HG03025 (cell line): Measurements from ENCODE around the gene CDK15.

ENCODE experiments used
- ATAC-seq: cut with Tn5 transposase; IDR thresholded peaks from one replicate; pipeline ENCODE4 v1.9.1; 2021; ENCODE audit warnings: mild to moderate bottlenecking, moderate library complexity; ENCODE audit not compliant: unreplicated experiment, low FRiP score

The CDK15 gene

DNA sequence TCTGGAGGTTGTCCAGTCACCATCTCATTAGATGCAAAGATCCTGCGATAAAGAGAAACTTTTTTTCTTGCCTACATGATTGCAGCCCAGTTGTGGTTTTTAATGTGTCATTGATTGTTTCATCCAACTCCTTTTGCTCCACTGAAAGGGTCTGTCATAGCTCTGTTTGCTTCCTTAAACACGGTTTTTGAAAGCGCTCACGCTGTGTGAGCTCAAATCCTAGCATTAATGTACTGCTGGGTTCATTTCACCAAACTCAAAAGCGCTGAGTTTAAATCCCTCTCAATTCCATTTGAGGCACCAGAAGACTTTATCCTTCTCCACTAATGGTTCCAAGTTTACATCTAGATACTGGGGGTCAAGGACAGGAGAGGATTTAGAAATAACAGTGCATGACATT, 53.6 kb downstream of the CDK15 start:
- no peak for ATAC-seq

DNA sequence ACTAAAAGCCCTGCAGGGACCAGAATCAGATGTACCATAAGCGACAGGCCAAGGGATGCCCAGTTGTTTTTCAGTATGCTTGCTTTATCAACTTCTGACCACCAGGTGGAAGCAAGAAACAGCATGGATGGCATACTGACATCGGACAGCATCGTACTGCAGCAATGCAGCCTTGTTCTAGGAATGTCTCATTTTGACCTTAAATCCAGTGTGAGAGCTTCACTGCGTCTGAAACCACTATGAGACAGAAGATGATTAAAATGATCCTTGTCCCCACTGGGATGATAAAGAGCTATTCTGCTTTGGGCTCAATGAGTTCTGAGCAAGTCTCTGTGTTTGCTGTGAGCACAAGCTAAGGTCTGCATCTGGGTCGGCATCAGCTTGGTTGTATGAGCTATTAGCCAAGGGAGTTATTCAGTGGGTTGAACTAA, 54.3 kb downstream of the CDK15 start:
- no peak for ATAC-seq

DNA sequence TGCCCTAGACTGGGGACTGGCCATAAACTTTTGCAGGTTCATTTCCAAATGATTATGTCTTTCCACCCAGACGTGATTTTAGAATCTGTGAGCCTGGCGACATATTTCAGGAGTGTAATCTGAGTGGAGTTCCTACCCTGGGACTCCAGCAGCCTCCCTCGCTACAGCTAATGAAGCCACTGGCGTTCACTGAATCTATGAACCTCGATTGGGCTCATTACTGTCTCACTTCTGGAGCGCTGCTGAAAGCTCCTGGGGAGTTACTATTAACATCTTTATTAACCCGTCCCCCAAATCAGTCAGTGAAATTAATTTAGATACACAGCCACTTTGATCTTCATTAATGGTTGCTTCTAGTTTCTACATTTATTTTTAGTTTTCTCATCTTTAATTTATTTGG, 56.5 kb downstream of the CDK15 start:
- no peak for ATAC-seq

DNA sequence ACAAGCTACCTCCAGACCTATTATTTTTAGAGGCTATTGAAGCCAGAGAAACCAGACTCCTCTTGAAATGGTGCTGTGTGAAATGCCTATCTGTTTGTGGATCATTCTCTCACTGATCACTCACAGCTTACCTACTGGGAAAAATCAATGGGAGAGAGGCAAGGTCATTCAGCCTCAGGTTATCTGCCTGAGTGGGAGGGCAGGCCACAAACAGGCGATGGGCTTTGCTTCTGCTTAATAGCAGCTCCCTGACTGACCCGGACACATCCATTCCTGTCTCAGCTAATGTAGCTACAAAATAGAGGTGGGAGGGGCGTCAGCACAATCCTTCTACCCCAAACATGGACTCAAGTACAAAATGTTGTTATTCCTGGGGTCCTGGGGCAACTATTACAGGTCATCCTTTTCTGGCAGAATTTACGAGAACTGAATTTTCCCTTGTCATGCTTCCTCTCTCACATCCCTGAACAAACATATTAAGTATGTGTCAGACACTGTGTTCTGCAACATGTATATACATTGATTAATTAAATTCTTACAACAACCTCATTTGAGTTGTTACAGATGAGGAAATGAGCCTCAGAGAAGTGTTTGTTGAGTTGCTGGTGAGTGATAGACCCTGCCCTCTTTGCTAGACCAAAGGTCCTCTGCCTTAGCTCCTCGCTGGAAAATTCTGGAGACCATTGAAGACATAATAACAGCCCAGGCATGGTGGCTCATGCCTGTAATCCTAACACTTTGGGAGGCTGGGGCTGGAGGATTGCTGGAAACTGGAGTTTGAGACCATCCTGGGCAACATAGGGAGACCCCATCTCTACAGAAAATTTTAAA, 60.5 kb downstream of the CDK15 start:
- ATAC-seq, result no peak

DNA sequence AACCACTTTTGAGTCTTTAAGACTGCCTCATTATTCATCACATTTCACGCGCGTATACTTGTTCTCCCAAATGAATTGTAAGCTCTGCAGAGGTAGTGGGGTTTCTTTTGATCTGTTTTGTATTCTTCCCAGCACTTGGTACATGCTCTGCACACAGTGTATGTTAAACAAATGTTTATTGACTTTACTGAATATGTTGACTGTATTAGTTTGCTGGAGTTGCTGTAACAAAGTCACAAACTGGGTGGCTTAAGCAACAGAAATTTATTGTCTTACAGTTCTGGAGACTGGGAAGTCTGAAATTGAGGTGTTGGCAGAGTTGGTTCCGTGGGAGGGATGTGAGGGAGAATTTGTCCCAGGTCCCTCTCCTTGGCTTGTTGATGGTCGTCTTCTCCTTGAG, 65.1 kb downstream of the CDK15 start:
- no peak for ATAC-seq

DNA sequence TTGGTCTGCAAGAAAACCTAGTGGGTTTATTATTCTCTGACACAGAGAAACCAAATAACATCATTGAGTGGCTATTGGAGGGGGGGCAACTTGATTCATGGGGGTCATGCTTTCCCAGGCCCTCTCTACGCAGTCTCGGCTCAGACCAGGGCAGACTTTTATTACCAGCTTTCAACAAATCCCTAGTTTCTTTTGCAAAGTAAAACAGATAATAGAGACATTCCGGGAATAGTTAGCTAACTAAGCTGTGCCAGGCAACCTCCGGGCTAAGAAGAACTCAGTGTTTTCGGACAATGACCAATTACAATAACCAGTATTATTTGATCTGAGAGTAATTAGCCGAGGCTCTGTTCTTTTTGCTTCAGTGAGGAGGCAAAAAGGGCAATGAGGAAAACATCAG, 66.3 kb downstream of the CDK15 start:
- ATAC-seq, result no peak

DNA sequence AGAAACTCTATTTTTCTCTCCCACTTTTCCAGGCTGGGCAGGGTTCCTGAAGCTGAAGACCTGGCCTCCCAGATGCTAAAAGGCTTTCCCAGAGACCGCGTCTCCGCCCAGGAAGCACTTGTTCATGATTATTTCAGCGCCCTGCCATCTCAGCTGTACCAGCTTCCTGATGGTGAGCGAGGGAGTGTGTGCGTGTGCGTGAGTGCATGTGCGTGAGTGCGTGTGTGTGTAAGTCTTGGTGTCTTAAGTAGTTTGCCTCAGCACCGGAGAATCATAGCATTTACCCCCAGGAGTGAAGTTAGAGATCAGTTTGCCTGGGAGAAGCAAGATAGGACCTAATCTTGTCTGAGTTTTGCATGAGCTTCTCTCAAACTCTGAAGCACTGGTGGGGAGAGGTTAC, 73.7 kb downstream of the CDK15 start:
- ATAC-seq, result no peak

DNA sequence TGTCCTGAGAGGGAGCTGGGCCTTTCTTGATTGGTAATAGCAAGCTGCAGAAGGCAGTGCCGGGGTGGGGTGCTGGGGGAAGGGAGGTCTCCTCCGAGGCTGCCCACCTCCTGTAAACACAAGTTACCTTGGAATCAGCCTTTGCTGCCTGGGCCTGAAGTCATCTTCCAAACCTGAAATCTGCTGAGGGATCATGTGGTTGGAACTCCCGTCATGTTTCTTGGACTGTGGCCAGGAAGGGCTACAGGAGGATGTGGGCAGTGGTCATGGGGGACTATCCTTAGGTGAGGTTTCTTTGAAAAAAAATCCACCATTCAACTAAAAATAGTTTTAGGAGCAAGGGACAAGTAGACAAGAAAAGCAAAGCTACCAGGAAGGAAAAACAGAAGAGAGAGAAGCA, 74.2 kb downstream of the CDK15 start:
- ATAC-seq, result no peak

DNA sequence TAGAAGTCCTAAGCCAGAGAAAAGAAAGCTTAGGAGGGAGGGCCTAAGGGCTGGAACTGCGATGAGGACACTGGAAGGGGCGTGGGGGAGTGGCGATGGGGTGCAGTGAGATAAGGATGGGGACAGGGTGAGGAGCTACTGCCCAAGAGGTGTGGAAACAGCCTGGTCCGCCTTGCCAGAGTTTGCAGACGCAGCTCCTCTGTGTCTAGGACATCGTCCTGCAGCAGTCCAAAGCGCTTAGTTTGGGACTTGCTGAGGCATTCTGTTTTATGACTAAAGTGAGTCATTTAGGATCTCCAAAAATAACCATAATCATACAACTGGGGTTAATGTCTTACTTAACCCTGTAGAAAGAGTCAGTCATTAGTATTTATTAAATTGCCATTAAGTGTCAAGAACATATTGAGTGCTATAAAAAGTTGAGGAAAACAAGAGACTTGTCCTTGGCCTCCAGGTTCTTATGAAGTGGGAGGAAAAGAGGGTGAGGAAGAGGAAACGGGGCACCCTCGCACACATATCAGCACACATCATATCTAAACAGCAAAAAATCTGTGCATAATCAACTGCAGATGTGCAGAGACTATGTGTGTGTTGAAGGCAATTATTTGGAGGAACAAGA, 74.8 kb downstream of the CDK15 start:
- no peak for ATAC-seq

DNA sequence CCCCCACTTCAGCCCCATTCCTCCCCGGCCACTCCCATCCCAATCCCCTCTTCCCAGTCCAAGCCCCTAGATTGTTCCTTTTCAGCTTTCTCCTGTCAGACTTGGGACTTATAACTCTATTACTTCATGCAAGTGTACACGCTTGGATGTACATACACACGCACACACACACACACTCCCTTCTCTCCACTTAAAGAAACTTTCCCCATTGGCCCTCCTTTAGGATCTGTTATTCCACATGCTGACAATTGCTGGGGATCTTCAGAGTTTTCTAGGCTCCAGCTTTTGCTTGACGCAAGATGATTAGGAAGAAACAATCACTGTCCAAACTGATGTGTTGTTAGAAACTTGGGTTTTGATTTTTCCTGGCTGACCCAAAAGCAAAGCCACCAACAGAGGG, 75.4 kb downstream of the CDK15 start:
- ATAC-seq, result no peak

DNA sequence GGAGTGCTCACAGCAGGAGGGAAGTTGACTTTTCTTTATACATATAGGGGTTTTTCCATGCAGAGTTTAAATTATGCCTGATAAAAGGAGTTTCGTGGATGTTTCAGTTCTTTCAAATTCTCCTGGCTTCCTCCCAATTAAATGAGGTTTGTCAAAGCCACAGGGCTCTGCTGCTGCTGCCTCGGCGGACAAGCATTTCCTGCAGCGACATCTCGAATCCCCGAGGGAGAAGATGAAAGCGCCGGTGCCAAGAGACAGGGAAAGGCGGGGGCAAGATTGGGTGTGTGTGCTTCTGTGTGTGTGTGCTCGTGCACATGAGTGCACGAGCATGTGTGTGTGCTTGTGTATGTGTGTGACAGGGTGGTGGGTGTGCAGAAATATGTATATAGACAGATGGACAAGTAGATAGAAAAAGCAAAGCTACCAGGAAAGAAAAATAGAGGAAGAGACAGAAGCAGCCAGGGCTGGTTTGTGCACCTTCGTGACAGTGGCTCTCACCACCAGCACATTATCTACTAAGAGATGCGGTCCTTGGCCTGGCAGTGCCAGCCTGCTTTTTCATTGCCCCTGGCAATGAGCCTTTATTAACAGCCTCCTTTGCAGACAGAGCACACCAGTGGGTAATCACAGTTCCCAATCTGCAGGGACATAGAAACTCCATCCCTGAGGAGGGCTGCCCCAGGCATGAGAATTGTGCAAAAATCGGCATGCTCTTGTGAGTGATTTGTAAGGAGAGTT, 76.2 kb downstream of the CDK15 start:
- no peak for ATAC-seq

DNA sequence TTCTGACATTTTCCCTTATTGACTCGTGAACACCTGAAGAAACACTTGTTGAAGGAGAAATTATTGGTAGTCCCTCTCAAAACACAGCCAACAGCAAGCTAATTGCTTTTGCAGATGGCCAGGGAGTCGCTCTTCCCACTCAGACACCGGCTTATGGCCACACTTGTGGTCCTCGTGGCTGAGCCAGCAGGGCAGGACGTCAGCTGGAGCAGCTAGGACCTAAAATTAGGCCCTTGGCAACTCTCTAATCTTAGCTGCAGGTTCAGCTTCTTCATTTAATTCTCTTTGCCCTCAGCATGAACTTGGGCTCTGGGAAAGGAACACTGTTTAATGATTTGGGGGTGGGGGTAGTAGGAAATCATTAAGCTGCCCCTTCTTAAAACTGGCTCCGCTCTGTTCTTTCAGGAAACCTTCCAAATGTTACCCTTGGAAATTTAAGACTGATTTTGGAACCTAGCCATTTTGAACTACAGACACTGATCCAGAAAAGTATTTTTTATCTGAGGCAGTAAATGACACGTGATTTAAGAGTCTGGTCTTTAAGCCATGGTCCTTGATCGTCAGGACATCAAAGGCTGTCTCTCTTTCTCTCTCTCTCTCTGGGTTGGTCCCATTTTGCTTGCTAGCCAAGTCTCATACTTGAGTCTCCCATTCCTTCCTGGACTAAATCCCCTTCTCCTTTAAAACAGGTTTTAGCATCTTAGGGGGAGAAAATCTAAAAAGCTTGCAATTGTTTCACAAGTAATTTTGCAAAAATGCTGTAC, 77.5 kb downstream of the CDK15 start:
- ATAC-seq, result no peak

DNA sequence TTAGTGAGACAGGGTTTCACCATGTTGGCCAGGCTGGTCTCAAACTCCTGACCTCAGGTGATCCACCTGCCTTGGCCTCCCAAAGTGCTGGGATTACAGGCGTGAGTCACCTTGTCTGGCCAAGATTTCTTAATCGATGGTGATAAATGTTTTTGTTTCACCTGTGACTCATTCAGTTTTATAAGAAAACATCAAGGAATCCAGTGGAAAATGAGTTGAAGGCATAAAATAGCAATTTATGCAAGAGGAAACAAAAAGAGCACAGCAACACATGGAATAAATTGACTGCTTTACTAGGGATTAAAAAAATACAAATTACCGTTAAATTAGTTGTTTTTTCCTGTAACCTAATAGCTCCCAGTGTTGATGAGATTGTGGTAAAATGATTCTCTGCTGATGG, 80.2 kb downstream of the CDK15 start:
- no peak for ATAC-seq

DNA sequence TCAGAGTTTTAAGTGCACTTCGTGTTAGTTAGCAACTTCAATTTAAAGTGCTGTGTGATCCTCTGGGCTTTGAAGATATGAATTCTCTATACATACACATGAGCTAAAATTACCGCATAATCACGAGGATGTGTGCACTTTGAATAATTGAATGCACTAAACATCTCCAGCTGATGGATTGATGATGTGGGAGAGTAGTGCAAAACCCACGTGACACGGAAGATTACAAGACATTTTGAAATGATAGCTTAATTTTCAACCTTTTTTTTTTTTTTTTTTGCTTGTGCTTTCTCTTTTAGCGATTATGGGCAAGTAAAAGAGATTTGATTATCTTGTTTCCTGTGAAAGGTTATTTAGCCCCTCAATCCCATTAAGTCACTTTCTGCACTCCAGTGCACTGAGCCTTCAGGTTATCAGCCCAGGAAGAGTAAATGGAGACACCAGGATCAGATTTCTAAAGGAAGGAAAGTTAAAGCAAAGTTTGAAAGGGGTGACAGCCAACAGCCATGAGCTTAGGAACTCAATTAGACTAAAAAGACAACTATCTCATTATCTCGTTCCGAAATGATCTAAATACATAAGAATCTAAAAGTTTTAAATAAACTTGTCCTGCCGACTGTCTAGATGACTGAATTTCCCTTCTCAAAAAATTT, 81.6 kb downstream of the CDK15 start:
- no peak for ATAC-seq

DNA sequence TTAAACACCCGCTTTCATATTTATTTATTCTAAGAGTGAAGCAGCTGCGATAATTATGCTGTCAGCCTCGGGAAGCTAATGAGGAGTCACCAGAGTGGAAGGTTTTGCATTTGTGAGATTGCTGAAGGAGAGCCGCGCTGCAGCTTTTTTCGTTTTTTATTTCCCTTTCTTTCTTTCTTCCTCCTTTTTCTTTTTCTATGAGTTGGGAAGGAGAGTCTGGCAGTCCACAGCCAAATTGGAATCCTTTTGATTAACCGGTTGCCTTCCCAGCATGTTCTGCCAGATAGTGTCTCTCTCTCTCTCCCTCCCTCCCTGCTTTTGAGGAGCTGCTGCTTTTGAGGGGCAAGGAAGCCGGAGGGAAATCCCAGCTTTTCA, 82.1 kb downstream of the CDK15 start:
- no peak for ATAC-seq

DNA sequence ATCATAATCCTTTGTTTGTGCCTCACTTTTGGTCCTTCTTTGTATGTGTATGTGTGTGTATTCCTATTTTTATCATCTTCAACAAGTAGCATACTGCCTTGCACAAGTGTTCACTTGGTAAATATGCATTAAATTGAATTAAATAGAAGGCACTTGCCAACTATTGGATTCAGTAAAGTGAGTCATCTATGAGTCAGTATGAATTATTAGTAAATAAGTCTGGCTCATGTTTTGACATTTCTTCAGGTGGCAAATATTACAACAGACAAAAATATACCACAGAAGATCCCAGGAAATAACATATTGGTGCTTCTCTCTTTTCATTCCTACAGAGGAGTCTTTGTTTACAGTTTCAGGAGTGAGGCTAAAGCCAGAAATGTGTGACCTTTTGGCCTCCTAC, 84.1 kb downstream of the CDK15 start:
- ATAC-seq, result no peak

DNA sequence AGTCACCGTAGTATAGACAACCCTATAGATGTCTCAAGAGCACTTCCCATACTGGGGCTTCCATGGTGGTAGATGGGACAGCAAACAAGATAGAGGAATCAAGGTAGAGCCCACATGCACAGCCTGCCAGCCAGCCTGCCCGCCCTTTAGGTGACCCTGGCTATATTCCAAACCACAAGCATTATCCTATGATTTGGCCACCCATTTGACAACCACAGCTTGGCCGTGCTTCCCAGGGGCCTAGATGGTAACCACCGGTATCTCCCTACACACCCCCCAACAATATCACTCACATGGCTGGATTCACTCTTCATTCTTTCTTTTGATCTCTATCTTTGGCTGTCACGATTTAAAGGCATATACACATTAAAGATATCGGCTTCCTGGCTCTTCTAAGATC, 85.3 kb downstream of the CDK15 start:
- no peak for ATAC-seq

DNA sequence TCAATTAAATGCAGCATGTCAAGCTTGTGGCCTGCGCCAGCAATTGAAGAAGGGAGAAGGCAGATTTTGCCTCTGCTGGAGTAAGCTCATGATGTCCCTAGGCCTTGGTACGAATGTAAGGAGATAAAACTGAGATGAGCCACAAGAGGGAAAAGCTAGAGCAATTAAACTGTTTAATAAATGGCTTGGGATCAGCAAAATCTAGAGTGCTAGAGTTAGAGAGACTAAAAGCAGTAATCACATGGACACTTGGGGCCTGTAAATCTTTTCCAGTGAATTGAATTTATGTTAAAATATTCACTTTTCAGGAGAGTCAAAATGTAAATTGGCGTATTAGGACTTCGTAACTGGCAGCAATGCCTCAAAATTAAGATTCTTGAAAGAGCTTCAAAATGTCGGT, 86.2 kb downstream of the CDK15 start:
- no peak for ATAC-seq

DNA sequence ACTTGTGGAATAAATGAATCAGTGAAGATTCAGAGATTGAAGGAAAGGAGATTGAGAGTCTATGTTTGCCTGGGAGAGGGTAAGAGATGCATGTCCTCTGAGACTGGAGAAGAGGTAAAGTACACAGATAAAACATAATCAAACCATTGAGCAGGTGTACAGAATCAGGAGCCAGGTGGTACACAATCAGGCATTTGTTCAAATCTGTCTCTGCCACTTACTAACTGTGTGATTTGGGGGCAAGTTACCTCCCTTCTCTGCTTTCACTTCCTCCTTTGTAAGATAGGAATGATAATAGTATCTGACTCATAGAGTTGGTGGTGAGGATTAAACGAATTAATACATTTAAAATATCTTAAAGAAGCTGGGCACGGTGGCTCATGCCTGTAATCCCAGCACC, 94.0 kb downstream of the CDK15 start:
- ATAC-seq, result no peak

DNA sequence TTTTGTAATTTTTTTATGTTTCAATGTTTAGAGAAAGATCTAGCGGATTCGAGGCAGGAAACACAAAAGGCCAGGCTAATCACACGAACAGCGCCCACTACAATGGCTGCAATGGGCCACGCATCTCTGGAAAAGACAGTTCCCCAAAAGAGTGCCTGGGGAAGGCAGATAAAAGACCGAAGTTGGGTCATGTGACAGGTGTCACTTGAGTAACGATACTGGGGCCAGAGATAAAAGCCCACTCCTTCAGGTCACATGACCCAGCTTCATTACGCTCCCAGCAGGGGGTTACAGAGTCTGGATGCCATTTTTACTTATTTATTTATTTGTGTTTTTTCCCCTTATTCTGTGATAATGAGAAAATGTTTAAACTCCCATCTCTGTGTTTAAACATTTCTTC, 95.4 kb downstream of the CDK15 start:
- no peak for ATAC-seq
